ENCODE measurements around the gene DGKQ. TPM values are rescaled to one million over a fixed set of nuclear protein-coding genes. Genes with fewer than 3 reads are reported as not detected.

DGKQ gene
- total RNA-seq, 1 experiment from 2014 or later: 12.4 TPM

- H2BK5ac ChIP-seq (ENCODE audit: insufficient read length, low read length): no peak overlapping the region
- H3K23me2 ChIP-seq (ENCODE audit: insufficient read length, low read depth, low read length, poor library complexity, severe bottlenecking): peaks cover 11% of the 10 kb centered on the region
- no peak overlapping the region for H3K4me2 ChIP-seq (ENCODE audit: insufficient read depth, insufficient read length, low read length)
- Mint-ChIP-seq H3K27ac (no peak overlapping the region), H3K4me1 (peaks cover 2 to 4% of the 10 kb centered on the region in 2 experiments; a peak in 2 of 4 replicates), H3K27me3 (ENCODE audit: low read depth) (peaks cover 68% of the 10 kb centered on the region), H3K36me3 (ENCODE audit: insufficient read depth in 1 of 3, low read depth in 3 of 3) (no peaks in the 10 kb centered on the region), H3K4me3 (peak overlapping the region; percentile 21 to 36; a peak in 2 of 5 replicates), H3K9me3 (peaks cover 0 to 2% of the 10 kb centered on the region in 2 experiments; a peak in 1 of 5 replicates)
- H2BK120ac ChIP-seq (ENCODE audit: low read depth, low read length, poor library complexity, severe bottlenecking): no peak overlapping the region
- no CpG with 5 or more reads among the region's 12 CpGs for WGBS (ENCODE audit: extremely low coverage, insufficient read length, low lambda C conversion rate)
- no peaks in the 10 kb centered on the region for H3K9me3 ChIP-seq (ENCODE audit: control insufficient read depth, low read depth, low read length)
- no peak for DNase-seq
- no peak overlapping the region for H4K8ac ChIP-seq (replicated peaks; ENCODE audit: insufficient read length, low read depth, low read length)
- H2BK20ac ChIP-seq (ENCODE audit: low read depth, low read length, poor library complexity, severe bottlenecking): no peak overlapping the region
- no peaks in the 10 kb centered on the region for H3K4me1 ChIP-seq (ENCODE audit: insufficient read depth, low read length)
- no peak overlapping the region for H3K23ac ChIP-seq (ENCODE audit: insufficient read length, low read depth, low read length)
- H3K4ac ChIP-seq (ENCODE audit: low read depth, low read length): no peak overlapping the region
- H4K20me1 ChIP-seq (ENCODE audit: control insufficient read depth, insufficient read depth, insufficient read length): no peaks in the 10 kb centered on the region
- no peak overlapping the region for H2AK5ac ChIP-seq (ENCODE audit: insufficient read length, low read length)
- no peak overlapping the region for H2BK12ac ChIP-seq (ENCODE audit: insufficient read length, low read depth, low read length)
- no peak overlapping the region for H2AFZ ChIP-seq (ENCODE audit: low read length)
- H3K18ac ChIP-seq (ENCODE audit: insufficient read length, low read depth, low read length): no peak overlapping the region
- H3K79me2 ChIP-seq (ENCODE audit: insufficient read depth, low read length): no peaks in the 10 kb centered on the region
- no peak overlapping the region for H2BK15ac ChIP-seq (ENCODE audit: low read depth, low read length)
- no peak overlapping the region for H3K9ac ChIP-seq (ENCODE audit: extremely low read depth, insufficient read length, low read length)
- no peak overlapping the region for H3T11ph ChIP-seq (ENCODE audit: low read length)
- H4K5ac ChIP-seq (ENCODE audit: insufficient read length, low read depth, low read length): no peak overlapping the region
- H3K79me1 ChIP-seq (ENCODE audit: insufficient read depth, low read depth, low read length, poor library complexity, severe bottlenecking): no peaks in the 10 kb centered on the region
- no peak overlapping the region for H4K91ac ChIP-seq (ENCODE audit: insufficient read length, low read depth, low read length)
- no peak for TF ChIP-seq CTCF (conservative IDR thresholded peaks at IDR 0.05)
- no peak overlapping the region for H3K56ac ChIP-seq (ENCODE audit: insufficient read length, low read depth, low read length)
- H3K27ac ChIP-seq (ENCODE audit: insufficient read length, low read depth, low read length): no peak overlapping the region
- H3K27me3 ChIP-seq (ENCODE audit: insufficient read depth, low read length): peaks cover 33% of the 10 kb centered on the region; the same call in 1 of the 2 replicates
- H3K14ac ChIP-seq (ENCODE audit: insufficient read depth, low read length): no peak overlapping the region
Measured at GRCh38 chr4:998096-998691, 24.8 kb upstream of the DGKQ start.

All from H9 (cell line).